Measurements from ENCODE around the gene RGCC. TPM values are rescaled to one million over a fixed set of nuclear protein-coding genes. Genes with fewer than 3 reads are reported as not detected.
"Not testable (repeated sequence)": the region's sequence is repeated elsewhere in the genome, so short reads cannot be mapped to it uniquely, and the experiment has no call there.

Gene RGCC
- polyA plus RNA-seq, 3 donors: 9.2 to 14.0 (median 10.3) TPM

DNA sequence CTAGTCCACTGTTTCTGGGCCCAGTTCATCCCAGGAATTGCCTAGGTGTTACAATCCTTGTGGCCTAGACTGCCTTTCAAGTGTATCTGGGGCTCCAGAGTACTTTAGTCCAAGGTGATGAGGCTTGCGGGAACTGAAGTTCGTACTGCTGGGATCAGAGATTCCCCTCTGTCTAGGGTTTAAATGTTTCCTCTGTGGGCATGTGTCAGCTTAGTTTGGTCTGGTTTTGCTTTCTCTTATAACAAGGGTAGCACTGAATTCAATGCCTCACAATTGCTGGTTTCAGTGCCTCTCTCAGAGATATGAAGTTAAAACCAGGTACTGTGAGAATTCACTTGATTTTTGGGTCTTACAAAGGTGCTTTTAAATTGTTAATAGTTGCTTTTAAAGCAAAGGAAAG is 30.8 kb downstream of the RGCC start:
- no peak for DNase-seq (ENCODE audit: low read depth in 3 of 3, low spot score in 2 of 3)

DNA sequence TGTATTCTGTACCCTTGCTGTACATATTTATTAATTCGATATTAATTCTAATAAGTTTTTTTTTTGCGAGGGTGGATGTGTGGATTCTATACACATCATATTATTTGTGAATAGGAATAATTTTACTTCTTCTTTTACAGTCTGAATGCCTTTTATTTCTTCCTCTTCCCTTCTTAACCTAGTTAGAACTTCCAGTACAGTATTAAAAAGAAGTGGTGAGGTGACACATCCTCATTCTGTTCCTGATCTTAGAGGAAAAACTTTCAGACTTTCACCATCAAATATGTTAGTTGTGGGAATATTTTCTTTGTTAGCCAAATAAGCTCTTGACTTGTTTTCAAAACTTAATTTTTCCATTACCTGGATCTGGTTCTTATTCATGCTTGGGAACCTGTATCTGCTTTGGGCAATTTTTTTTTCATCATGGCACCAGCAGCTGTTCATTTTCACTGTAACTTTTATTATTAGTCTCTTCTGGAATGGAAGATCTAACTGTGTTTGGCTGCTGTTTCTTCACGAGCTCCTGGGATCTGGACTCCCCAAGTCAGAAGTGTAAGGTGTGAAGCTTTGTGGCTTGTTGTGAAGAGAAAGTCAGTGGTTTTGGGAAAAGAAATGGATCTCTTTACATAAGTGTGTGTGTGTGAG is 33.1 kb downstream of the RGCC start:
- no peak for DNase-seq (ENCODE audit: low read depth in 3 of 3, low spot score in 2 of 3)

DNA sequence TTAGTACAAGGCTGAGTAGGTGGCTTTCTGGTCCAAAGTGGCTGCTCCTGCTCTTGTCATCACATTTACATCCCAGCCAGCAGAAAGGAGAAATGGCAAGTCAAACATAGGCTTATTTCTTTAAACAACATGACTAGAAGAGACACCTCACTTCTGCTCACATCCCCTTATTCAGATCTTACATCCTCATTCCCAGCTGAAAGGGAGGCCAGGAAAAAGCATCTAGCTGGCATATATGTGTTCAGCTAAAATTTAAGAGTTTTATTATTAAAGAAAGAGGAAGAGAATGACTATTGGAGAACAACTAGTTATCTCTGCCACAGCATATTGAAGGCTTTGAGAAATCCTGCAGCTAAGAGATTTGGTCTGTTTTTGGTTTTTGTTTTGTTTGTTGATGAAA is 34.1 kb downstream of the RGCC start:
- no peak for DNase-seq (ENCODE audit: low read depth in 3 of 3, low spot score in 2 of 3)

DNA sequence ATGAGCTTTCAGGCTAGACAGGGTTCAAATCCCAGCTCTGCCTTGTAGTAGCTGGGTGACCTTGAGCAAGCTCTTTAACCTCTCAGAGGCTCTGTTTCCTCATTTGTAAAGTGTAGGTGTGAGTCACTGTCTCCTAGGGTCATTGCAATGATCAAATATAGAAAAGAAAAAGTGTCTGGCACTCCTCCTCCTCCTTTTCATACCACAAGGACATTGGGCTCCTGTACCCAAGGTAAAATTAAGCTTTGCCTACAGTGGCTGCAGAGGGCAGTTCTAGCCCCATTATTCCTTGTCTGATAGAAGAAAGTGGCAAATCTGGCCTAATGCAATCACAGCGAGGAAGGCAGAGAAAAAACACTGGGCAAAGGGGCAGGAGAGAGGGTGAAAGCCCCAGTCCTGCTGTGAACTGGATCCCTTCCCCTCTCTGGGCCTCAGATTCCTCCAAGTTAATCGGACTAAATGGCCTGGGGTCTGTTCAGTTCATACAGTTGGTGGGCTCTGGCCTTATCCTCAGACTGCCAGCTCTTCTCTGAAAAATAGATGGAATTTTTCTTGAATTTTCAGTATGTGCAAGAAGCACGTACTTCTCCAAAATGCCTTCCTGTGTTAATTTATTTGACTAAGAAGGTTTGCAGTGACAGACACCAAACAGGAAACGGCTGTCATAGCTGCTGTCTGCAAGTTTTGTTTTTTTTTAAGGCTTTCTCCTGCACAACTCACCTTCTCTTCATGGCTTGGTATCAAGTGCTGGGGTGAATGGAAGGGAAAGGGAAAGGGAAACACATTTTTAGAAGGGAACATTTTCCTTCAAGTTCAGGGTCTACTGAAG is 35.3 kb downstream of the RGCC start:
- no peak for DNase-seq (ENCODE audit: low read depth in 3 of 3, low spot score in 2 of 3)

DNA sequence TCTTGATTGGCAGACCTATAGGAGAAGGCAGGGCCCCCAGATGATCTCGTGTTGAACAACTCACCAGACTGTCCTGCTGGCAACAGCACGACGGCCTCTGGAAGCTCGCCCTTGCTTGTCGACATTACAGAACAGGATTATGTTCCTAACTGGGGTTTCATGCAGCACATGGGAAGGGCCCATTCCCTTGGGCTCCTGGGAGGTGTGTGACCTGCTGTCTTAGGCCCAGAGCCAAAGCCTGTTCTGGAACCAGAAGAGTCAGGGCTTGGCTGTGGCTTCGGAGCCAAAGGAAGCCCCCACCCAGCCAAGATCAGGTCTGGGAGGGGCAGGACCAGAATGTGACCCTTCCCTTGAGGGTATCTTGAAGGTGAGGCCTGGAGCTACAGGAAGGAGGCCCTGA is 36.9 kb downstream of the RGCC start:
- DNase-seq (ENCODE audit: low read depth in 3 of 3, low spot score in 2 of 3): no peak

DNA sequence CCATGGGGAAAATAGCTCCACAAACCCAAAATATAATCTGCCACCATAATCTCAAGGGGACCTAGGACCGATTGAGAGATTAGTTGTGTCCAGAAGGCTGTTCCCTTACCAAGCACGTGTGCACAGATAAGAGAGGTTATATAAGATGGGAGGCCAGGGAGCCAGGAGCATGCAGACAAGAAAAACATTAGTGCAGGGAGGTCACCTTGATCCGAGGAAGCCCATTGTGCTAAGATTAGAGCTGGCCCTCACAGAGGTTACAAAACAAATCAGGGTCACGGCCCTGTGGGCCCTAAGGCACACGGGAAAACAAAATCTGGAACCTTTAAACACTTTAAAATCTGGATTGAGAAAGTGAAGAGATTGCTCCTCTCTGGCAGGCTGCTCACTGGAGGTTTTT is 37.7 kb downstream of the RGCC start:
- DNase-seq (ENCODE audit: low read depth in 3 of 3, low spot score in 2 of 3): no peak

DNA sequence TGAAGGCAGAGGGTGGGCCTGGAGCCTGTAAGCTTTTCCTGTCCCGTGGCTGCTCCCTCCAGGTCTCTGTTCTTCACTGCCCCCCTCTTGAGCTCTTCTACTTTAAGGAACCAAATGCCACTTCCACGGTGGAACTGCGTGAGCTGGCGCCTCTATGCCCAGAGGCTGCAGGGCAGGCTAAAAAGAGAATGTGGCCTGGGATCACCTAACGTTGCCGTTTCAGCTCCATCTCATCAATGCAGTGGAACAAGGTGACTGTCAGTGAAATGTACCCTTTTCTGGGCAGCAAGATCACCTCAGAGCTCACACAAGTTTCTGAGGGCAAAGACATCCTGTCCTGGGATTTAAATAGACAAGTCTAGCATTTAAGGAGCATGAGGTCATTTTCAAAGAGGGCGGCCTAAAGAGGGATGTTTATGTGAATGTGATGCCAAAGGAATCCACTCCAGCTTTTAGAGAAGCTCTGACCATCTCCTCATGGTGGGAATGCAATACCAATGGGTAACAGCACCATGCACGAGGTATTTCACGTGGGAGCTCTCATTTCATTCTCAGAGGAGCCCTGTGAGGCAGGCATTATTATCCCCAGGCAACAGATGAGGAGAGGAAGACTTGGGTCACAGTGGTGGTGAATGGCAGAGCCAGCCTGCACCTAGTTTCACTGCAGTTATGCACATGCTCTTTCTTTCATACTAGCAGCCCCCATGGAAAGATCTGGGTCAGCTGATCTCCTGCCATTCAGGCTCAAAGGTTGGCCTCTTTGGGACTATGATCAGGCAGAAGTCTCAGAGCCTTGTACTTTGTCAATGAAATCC is 39.3 kb downstream of the RGCC start:
- no peak for DNase-seq (ENCODE audit: low read depth in 3 of 3, low spot score in 2 of 3)

DNA sequence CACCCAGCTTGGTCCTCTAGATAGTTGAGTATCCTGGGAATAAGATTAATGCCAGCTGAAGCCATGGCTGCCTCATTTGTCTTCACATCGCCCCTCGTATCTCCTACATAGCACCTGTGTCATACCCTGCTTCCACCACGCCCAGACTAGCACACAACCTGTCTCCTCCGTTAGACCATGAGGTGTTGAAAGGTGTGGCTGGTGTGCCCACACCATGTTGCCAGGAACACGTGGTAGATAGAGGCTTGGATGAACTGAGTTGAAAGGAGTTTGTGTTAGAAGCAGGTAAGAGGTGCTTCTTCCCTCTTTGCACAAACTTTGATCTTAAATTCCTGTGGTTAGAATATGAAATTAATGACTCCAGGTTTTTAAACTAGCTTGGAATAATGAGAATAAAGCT is 40.1 kb downstream of the RGCC start:
- no peak for DNase-seq (ENCODE audit: low read depth in 3 of 3, low spot score in 2 of 3)

DNA sequence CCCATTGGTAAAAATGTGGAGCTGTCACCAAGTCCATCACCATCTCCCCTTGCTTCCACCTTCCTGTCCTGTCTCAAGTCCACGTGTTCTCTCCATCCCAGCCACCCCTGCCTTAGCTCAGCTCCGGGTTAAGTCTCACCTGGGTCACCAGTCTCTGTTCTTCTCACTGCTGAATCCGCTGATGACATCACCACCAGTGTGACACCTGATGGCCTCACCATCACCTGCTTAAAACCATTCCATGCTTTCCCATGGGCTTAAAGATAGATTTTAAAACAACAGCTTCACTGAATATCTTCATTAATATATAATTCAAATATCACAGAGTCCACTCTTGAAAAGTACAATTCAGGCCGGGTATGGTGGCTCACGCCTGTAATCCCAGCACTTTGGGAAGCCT is 42.1 kb downstream of the RGCC start:
- DNase-seq (ENCODE audit: low read depth in 3 of 3, low spot score in 2 of 3): no peak

DNA sequence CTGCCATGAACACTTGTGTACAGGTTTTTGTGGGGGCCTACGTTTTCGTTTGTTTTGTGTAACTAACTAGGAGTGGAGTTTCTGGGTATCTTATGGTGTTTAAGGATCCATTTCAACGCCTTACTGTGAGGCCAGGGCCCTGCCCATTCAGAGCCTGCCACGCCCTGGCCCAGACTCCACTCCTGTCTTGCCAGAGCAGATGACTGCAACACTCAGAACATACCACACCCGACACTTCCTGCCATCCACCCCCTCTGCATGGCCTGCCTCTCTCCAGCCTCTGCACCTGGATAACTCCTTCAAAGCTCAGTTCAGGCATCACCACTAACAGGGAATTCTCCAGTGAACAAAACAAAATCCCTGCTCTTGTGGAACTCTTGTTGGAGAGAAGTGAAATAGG is 43.2 kb downstream of the RGCC start:
- no peak for DNase-seq (ENCODE audit: low read depth in 3 of 3, low spot score in 2 of 3)

DNA sequence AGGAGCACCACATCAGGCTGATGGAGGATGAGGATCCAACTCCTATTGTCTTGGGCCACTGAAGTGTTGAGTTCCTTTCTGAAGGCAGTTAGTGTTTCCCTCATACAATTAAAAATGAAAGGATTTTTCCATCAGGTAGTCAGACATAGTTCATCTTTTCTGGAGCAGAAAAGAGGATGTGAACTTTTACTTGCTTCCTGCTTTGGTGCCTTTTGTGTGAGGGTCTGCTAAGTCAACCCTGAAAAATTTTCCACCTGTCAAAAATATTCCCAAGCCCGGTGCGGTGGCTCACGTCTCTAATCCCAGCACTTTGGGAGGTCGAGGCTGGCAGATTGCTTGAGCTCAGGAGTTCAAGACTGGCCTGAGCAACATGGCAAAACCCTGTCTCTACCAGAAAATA is 43.9 kb downstream of the RGCC start:
- DNase-seq (ENCODE audit: low read depth in 3 of 3, low spot score in 2 of 3): no peak

DNA sequence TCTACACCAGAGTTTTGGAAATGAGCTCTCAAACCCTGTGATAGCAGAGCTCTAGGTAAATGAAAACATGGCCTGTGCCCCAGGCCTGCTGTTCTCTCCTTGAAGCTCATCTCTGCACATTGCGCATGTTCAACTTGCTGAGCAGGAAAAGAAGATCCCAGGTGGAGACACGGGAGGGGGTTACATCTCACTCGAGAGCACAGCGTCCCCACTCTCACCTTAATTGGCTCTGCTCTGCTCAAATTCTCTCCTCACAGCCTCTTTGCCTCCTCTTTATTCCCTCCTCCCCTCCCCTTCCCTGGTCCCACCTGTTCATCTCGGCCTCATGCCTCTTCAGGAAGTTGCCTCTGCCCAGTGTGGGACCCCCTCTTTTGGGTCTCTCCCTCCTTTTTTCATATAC is 44.7 kb downstream of the RGCC start:
- DNase-seq (ENCODE audit: low read depth in 3 of 3, low spot score in 2 of 3): no peak

DNA sequence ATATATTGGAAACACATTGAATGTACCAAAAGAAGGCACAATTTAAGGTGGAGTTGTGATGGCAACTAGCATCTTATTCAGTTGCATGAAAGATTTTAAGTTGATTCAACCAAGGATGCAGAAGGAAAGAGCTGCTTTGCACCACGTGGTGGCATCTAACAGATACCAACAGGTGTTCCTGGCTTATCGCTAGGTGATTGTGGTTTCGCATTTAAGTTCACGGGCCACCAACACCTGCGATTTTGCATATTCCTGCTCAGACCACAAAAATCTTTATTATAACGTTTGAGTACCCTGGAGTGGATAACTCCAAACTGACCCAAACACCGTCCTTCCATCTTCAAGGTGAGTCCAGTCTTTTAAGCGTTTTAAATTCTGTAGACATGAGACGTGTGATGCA is 45.3 kb downstream of the RGCC start:
- no peak for DNase-seq (ENCODE audit: low read depth in 3 of 3, low spot score in 2 of 3)

DNA sequence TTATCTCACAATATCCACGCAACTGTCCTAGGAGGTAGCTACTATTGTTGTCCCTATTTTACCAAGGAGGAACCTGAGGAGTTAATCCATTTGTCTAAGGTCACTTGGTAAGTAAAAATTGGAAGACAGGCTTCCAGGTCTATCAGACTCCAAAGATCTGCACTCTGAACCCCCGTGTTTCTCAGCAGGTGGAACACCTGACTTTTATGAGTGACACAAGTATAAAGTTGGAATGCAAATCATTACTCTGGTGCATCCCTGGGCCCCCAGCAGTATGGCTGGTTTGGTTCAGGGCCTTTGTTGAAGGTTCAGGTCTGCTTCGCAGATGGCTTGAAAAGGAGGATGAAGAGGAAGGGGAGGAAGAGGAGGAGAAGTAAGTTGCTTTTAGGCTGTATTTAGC is 46.0 kb downstream of the RGCC start:
- no peak for DNase-seq (ENCODE audit: low read depth in 3 of 3, low spot score in 2 of 3)

DNA sequence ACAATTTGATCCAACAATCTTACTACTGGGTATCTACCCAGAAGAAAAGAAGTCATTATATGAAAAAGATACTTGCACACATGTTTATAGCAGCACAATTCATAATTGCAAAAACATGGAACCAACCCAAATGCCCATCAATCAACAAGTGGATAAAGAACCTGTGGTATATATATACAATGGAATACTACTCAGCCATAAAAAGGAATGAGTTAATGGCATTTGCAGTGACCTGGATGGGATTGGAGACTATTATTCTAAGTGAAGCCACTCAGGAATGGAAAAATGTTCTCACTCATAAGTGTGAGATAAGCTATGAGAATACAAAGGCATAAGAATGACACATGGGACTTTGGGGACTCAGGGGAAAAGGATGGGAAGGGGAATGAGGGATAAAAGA is 47.3 kb downstream of the RGCC start:
- DNase-seq (ENCODE audit: low read depth in 3 of 3, low spot score in 2 of 3): not testable (repeated sequence)

DNA sequence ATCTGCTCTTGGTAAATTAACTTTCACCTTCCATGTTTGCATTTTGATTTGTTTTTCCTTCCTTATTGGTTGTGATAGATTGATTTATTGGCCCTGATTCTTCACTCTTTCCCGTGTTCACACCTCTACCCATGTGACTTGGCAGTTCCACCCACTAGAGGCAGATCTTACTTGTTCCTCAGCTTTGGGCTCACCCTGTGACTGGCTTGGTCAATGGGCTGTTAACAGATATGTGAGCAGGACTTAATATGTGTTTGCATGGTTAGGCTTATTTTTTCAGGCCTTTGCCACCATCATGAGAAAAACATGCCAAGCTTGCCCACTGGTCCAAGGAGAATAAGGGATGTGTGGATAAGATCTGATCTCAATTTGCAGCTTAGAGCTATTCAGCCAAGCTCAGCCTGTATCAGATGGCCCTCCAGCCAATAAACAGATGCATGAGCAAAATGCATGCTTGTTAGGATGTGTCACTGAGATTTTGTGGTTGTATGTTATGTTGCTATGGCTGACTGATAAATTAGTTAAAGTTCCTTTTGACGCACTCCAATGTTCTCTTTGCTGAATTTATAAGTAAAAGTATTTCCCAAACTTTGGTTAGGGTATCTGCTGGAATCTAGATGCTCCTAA is 48.0 kb downstream of the RGCC start:
- no peak for DNase-seq (ENCODE audit: low read depth in 3 of 3, low spot score in 2 of 3)

DNA sequence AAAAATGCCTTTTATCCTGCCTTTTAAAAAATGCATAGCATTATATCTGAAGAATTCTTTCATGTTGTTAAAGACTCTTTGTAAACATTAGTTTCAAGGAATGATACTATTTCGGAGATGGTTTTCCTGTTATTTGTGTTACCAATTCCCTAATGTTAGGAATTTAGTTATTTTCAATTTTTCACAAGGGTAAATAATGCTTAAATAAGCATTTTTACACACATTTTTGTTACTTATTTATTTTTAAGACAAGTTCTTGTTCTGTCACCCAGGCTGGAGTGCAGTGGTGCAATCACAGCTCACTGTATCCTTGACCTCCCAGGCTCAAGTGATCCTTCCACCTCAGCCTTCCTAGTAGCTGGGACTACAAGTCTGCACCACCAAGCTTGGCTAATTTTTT is 49.0 kb downstream of the RGCC start:
- no peak for DNase-seq (ENCODE audit: low read depth in 3 of 3, low spot score in 2 of 3)

DNA sequence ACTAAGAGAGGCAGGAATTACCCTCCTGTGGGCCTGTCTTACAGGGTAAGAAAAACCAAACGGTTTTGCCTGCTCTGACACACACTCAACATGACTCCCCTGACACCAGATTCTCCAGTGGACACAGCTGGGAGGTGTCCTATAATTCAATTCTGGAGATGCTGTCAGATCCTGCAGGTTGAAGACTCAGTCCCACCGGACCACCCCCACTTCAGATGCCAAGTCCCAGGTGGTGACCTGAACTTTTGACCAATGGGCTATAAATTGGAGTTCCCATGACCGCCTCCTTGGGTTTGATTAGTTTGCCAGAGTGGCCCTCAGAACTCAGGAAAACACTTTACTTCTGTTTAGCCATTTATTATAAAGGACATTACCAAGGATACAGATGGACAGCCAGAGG is 52.6 kb downstream of the RGCC start:
- no peak for DNase-seq (ENCODE audit: low read depth in 3 of 3, low spot score in 2 of 3)

DNA sequence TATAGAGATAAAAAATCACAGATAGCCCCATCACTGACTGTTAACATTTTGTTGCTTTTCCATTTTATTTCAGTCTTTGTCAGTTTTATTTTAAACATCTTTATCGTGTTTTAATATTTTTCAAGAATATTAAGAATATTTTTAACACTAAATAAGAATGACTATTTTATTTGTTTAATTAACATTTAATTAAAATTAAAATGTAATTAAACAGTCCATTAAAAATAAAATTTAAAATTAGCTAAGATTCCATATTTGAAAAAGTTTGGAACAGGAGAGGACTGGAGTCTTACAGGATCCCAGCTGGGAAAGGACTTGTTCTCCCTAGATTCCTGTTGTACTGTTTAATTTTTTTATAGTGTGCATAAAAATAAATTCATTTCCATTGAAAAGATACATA is 54.5 kb downstream of the RGCC start:
- no peak for DNase-seq (ENCODE audit: low read depth in 3 of 3, low spot score in 2 of 3)

DNA sequence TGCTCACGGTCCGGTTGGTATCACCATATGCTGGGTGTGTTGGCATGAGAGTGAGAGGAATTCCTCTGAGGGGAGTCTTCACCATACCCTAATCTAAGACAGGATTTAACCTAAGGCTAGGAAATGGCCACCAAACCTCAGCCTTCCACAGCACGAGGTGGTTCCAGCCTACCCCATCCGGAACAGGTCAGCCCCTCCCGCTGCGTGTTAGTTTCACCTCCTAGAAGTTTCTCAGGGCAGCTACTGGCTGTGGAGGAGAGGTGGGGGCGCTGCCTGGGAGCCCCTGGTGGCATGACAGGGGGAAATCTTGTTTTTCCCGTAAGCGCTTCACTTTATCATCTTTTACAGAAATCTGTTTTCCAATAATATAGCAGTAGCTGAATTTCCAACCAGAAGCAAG is 55.1 kb downstream of the RGCC start:
- no peak for DNase-seq (ENCODE audit: low read depth in 3 of 3, low spot score in 2 of 3)

DNA sequence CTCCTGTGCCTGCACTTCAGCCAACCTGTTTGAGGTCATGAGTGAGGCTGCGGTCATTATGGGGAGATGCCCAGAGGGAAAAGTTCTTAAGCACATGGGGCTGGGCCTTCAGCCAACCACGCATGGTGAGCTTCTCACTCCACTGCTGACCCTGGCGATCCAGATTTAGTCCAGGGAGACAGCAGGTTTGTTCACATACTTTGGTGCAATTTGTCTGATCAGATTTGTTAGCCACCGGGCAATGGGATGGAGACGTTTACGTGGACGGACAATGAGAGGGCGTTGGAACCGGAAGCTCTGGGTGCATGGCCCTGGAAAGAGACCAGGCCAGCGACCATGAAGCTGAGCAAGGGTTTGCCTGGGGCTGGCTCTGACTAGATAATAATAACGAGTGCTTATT is 56.2 kb downstream of the RGCC start:
- DNase-seq (ENCODE audit: low read depth in 3 of 3, low spot score in 2 of 3): no peak

Measured in right renal cortex interstitium (tissue), 3 donors.